Left lung (tissue), 10 donors: ENCODE data around the gene RORC. TPM values are rescaled to one million over a fixed set of nuclear protein-coding genes. Genes with fewer than 3 reads are reported as not detected.

Experiments used
- ATAC-seq: fragments of 200-7000 bp; cut with Tn5 transposase; one replicate; pipeline ENCODE4 v1.9.1; 2020; ENCODE audit warnings: moderate library complexity
- DNase-seq, 4 donors: peaks; one replicate each; pipeline ENCODE4 v3.0.0-alpha.2; 2013 to 2020
- H3K27ac ChIP-seq, 2 donors: fragments of 200-600 bp; sonication (generic) in 1 of 2; one replicate each; pipeline versions ENCODE4 v1.5.0 to v1.8.0; 2020 to 2021
- H3K27me3 ChIP-seq, 2 donors: fragments of 200-600 bp; sonication (generic) in 1 of 2; one replicate each; pipeline versions ENCODE4 v1.5.0 to v1.8.0; 2020 to 2021
- H3K36me3 ChIP-seq, 2 donors: fragments of 200-600 bp; sonication (generic) in 1 of 2; one replicate each; pipeline versions ENCODE4 v1.5.0 to v1.8.0; 2020 to 2021
- H3K4me1 ChIP-seq, 2 donors: fragments of 200-600 bp; one replicate each; pipeline ENCODE4 v1.8.0; 2021
- H3K4me3 ChIP-seq, 2 donors: fragments of 200-600 bp; sonication (generic) in 1 of 2; one replicate each; pipeline versions ENCODE4 v1.5.0 to v1.8.0; 2020 to 2021; ENCODE audit warnings: mild to moderate bottlenecking in 1 of 2
- H3K9me3 ChIP-seq, 2 donors: fragments of 200-600 bp; sonication (generic) in 1 of 2; one replicate each; pipeline versions ENCODE4 v1.5.0 to v1.8.0; 2020 to 2021
- intact Hi-C, 2 donors: fragments of 100-400 bp; cut with DNase I; formaldehyde crosslinking; loops; one replicate each; pipeline versions ENCODE4 v1.11.2 to v1.14.2; 2022
- polyA plus RNA-seq, 6 donors: library from polyadenylated mRNA; unstranded; fragments of 120-200 nt; gene quantifications; one replicate each; pipeline ENCODE4 v1.2.1, GENCODE V29; 2013; ENCODE audit not compliant: insufficient read length in 6 of 6
- total RNA-seq, 2 donors: library from RNA; stranded (reverse); fragmentation: NEBNext Ultra II Directional; extraction: Animal tissue kit (Norgen Biotek cat#: 25700); gene quantifications; one replicate each; pipeline ENCODE4 v1.2.1, GENCODE V29; 2021
- TF ChIP-seq, protein P1 (sequence below), 2 donors: fragments of 200-600 bp; sonication (generic) in 1 of 2; IDR thresholded peaks; one replicate each; pipeline versions ENCODE4 v1.5.0 to v1.8.0; 2021; ENCODE audit warnings: antibody characterized with exemption in 2 of 2
- donor health status: DM: no; HTN: yes; CAD: no.
- donor health status: DM: no; HTN: no; CAD: no.

RORC gene
- total and polyA plus RNA-seq, 8 donors: 5.4 to 11.8 (median 10.3) TPM

DNA sequence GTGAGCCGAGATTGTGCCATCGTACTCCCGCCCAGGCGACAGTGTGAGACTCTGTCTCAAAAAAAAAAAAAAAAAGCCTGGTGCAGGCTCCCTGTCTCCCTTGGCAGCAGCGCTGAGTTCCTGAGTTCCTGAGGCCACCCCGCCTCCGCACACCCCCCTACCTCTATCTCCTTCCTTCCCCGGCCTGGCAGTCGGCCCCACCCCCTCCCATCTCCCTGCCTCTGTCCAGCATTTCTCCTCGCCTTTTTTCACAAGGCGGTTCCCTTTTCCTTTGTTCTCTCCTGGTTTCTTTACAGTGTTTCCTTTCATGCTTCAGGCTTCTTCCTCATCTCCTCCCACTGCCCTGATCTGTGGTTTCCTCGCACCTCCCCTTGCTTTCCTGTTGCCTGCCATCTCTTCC, 2.7 kb downstream of the RORC start:
- DNase-seq (peak in 2 of 4 donors; percentile 48 to 60), ATAC-seq (no peak)
- H3K36me3 ChIP-seq: no peaks in the 10 kb centered on the region
- no peak overlapping the region for H3K4me3 ChIP-seq
- TF ChIP-seq, protein P1, sequence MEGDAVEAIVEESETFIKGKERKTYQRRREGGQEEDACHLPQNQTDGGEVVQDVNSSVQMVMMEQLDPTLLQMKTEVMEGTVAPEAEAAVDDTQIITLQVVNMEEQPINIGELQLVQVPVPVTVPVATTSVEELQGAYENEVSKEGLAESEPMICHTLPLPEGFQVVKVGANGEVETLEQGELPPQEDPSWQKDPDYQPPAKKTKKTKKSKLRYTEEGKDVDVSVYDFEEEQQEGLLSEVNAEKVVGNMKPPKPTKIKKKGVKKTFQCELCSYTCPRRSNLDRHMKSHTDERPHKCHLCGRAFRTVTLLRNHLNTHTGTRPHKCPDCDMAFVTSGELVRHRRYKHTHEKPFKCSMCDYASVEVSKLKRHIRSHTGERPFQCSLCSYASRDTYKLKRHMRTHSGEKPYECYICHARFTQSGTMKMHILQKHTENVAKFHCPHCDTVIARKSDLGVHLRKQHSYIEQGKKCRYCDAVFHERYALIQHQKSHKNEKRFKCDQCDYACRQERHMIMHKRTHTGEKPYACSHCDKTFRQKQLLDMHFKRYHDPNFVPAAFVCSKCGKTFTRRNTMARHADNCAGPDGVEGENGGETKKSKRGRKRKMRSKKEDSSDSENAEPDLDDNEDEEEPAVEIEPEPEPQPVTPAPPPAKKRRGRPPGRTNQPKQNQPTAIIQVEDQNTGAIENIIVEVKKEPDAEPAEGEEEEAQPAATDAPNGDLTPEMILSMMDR (IDR thresholded peaks at IDR 0.05): no peak
- peaks cover 3 to 48% of the 10 kb centered on the region in 2 donors for H3K4me1 ChIP-seq
- intact Hi-C loops: no loop called here
- peak overlapping the region in 1 of 2 donors; percentile 8 for H3K27ac ChIP-seq
- H3K9me3 ChIP-seq: no peaks in the 10 kb centered on the region
- no peaks in the 10 kb centered on the region for H3K27me3 ChIP-seq

DNA sequence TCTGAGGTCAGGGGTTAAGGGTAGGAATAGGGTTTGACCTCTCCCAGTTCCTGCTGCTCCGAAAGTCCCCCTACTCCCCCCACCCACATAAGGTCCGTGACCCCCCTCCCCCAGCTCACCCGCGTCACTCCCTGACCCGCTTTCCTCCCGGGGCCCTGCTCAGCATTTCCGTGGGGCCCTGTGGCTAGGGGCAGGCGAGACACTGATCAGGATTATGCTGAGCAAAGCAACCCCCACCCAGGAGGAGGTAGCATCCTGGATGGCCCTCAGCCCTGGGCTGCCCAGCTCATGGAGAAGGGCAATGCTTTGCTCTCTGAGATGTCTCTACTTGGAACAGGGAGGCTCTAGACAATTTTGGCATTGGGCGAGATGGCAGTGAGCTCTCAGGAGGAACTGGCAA, 3.7 kb downstream of the RORC start:
- ATAC-seq: no peak
- no peaks in the 10 kb centered on the region for H3K36me3 ChIP-seq
- TF ChIP-seq, protein P1 (IDR thresholded peaks at IDR 0.05): no peak
- no peak for DNase-seq
- no peak overlapping the region for H3K27ac ChIP-seq
- intact Hi-C loops: no loop called here
- H3K4me1 ChIP-seq: peaks cover 3 to 39% of the 10 kb centered on the region in 2 donors
- H3K4me3 ChIP-seq: no peak overlapping the region
- no peaks in the 10 kb centered on the region for H3K9me3 ChIP-seq
- H3K27me3 ChIP-seq: no peaks in the 10 kb centered on the region

DNA sequence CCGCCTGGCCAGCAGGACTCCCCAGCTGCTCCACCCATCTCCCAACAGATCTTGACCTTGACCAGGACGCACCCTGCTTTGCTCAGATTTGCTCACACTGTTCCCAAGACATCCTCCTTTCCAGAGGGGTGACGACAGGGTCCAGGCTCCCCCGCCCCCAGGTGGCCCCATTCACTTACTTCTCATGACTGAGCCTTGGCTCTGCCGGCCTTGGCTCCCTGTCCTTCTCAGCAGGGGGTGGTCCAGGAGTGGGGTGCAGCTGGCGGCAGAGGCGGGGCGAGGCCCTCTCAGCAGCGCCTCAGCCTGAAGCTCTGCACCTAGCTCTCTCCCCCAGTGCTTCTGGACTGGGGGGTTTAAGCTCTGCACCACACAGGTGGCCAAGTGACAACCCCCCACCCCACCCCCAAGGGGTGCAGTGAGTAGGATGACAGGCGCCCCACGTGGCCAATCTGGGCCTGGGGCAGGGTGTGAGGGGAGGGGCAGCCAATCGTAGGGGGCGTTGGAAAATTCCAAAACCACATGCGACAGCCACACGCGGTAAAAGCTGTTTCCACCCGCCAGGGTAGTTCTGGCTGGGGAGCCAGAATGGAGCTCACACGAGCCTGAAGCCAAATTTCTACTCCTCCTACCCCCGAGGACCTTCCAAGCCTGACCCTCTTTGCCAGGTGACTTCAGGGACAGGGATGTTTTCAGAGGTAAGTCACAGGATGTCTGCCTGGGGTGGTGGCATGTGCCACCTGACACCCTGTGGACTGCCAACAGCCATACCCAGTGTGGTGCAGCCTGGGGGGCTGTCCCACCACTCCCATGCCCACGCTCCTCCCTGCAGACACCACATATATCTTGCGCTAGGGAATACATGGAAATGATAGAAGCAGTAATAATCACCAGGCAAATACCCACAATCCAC, 5.6 kb downstream of the RORC start:
- ATAC-seq (no peak), DNase-seq (no peak)
- Histone ChIP-seq H3K27ac (no peak overlapping the region), H3K27me3 (no peaks in the 10 kb centered on the region), H3K4me1 (peaks cover 0 to 27% of the 10 kb centered on the region in 2 donors), H3K36me3 (no peaks in the 10 kb centered on the region), H3K9me3 (no peaks in the 10 kb centered on the region), H3K4me3 (no peak overlapping the region)
- TF ChIP-seq, protein P1 (IDR thresholded peaks at IDR 0.05): no peak
- intact Hi-C loops: no loop called here

DNA sequence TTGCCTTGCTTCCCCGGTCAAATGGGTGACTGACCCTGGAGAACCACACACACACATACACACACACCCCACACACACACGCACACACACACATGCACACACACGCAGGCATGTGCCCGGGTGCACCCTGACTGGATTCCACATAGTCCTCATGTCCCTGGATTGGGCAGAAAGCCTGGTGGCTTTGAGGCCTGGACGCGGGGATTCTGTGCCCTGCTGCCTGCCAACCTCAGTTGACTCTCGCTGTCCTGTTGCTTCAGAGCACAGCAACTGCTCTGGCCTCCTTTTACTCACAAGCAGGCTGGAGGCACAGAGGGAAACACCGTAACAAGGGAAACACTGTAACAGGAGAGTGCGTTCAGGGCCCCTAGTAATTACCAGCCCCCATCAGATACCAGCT, 6.4 kb downstream of the RORC start:
- intact Hi-C loops: no loop called here
- no peaks in the 10 kb centered on the region for H3K27me3 ChIP-seq
- no peak overlapping the region for H3K4me3 ChIP-seq
- no peaks in the 10 kb centered on the region for H3K9me3 ChIP-seq
- DNase-seq: no peak
- TF ChIP-seq, protein P1 (IDR thresholded peaks at IDR 0.05): no peak
- ATAC-seq: no peak
- H3K4me1 ChIP-seq: peaks cover 0 to 28% of the 10 kb centered on the region in 2 donors
- no peaks in the 10 kb centered on the region for H3K36me3 ChIP-seq
- no peak overlapping the region for H3K27ac ChIP-seq

DNA sequence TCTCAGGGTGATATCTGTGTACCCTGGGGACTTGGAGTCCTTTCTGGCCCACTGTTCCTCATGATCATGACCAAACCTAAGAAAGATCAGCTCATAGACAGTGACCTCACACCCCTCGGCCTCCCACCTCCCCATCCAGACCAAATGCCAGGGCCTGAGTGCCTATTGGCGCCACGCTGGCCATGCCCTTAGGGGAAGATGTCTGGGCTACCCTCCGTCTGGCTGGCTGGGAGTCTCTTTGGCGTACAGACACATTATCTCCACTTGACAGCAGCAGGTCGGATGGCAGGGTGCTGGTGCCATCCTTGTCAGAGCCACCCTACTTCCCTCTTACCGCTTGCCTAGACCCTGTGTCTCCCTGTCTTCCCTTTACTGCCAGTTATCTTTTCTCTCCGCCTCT, 8.4 kb downstream of the RORC start:
- Histone ChIP-seq H3K4me1 (peaks cover 0 to 9% of the 10 kb centered on the region in 2 donors), H3K9me3 (no peaks in the 10 kb centered on the region), H3K27me3 (no peaks in the 10 kb centered on the region), H3K27ac (no peak overlapping the region), H3K4me3 (no peak overlapping the region), H3K36me3 (no peaks in the 10 kb centered on the region)
- TF ChIP-seq, protein P1 (IDR thresholded peaks at IDR 0.05): no peak
- ATAC-seq (no peak), DNase-seq (no peak)
- intact Hi-C loops: no loop called here
